Suprapubic skin (tissue), 4 donors: Measurements from ENCODE around the gene NTM. TPM values are rescaled to one million over a fixed set of nuclear protein-coding genes. Genes with fewer than 3 reads are reported as not detected.

Source experiments
- DNase-seq, 2 donors: peaks; one replicate each; pipeline ENCODE4 v3.0.0-alpha.2; 2019; ENCODE audit warnings: low spot score in 2 of 2
- H3K27ac ChIP-seq: fragments of 200-600 bp; sonication (generic); one replicate; pipeline ENCODE4 v1.5.1; 2019
- H3K27me3 ChIP-seq: fragments of 200-600 bp; sonication (generic); one replicate; pipeline ENCODE4 v1.5.1; 2019
- H3K36me3 ChIP-seq: fragments of 200-600 bp; sonication (generic); one replicate; pipeline ENCODE4 v1.5.1; 2019
- H3K4me1 ChIP-seq: fragments of 200-600 bp; sonication (generic); one replicate; pipeline ENCODE4 v1.5.1; 2019
- H3K4me3 ChIP-seq: fragments of 200-600 bp; sonication (generic); one replicate; pipeline ENCODE4 v1.5.1; 2019; ENCODE audit warnings: mild to moderate bottlenecking
- H3K9me3 ChIP-seq: fragments of 200-600 bp; sonication (generic); one replicate; pipeline ENCODE4 v1.5.1; 2019
- CTCF ChIP-seq, 2 donors: fragments of 200-600 bp in 1 of 2; fragments of 450-650 bp in 1 of 2; sonication (generic) in 1 of 2; IDR thresholded peaks; one replicate each; pipeline ENCODE4 v1.5.1; 2016 to 2019; ENCODE audit warnings: antibody characterized with exemption in 2 of 2, mild to moderate bottlenecking in 1 of 2, moderate library complexity in 1 of 2
- EP300 ChIP-seq: sonication (generic); formaldehyde crosslinking; IDR thresholded peaks from one replicate; pipeline ENCODE4 v1.6.1; 2017; ENCODE audit warnings: antibody characterized with exemption
- POLR2A ChIP-seq, 2 donors: fragments of 450-650 bp; IDR thresholded peaks; one replicate each; pipeline ENCODE4 v1.6.1; 2017; ENCODE audit warnings: antibody characterized with exemption in 2 of 2, mild to moderate bottlenecking in 2 of 2, moderate library complexity in 2 of 2
- POLR2AphosphoS5 ChIP-seq, 3 donors: sonication (generic); formaldehyde crosslinking; IDR thresholded peaks; one replicate each; pipeline ENCODE4 v1.6.1; 2017; ENCODE audit warnings: antibody characterized with exemption in 3 of 3
- WGBS: methylation state at CpG from one replicate; pipeline ENCODE4 v1.1.5; 2018; 5-methylcytosine and 5-hydroxymethylcytosine counted together
- total RNA-seq, 4 donors: library from RNA; depleted of rRNA; stranded (reverse); fragments of >200 nt; gene quantifications; one replicate each; pipeline ENCODE4 v1.1.0, GENCODE V29; 2016

NTM gene
- total RNA-seq, 4 donors from 2014 or later, result 0.19 to 19.1 (median 2.1) TPM

GRCh38 chr11:132006884-132007580 is 636.6 kb downstream of the NTM start:
- DNase-seq, result no peak
- no peak overlapping the region for H3K4me3 ChIP-seq
- H3K27me3 ChIP-seq, result no peaks in the 10 kb centered on the region
- H3K4me1 ChIP-seq, result no peaks in the 10 kb centered on the region
- no peaks in the 10 kb centered on the region for H3K9me3 ChIP-seq
- 73% methylated on average over 7 of the region's 7 CpGs for WGBS
- H3K27ac ChIP-seq, result no peak overlapping the region
- TF ChIP-seq CTCF (IDR thresholded peaks at IDR 0.05) (no peak), POLR2AphosphoS5 (IDR thresholded peaks at IDR 0.05) (no peak), EP300 (no peak), POLR2A (IDR thresholded peaks at IDR 0.05) (no peak)
- H3K36me3 ChIP-seq, result no peaks in the 10 kb centered on the region

GRCh38 chr11:132008226-132008625 is 637.8 kb downstream of the NTM start:
- no peak for DNase-seq
- Histone ChIP-seq H3K27ac (no peak overlapping the region), H3K4me1 (no peaks in the 10 kb centered on the region), H3K9me3 (no peaks in the 10 kb centered on the region), H3K4me3 (no peak overlapping the region), H3K27me3 (no peaks in the 10 kb centered on the region), H3K36me3 (no peaks in the 10 kb centered on the region)
- TF ChIP-seq POLR2A (IDR thresholded peaks at IDR 0.05), result no peak
- TF ChIP-seq CTCF (IDR thresholded peaks at IDR 0.05), result no peak
- TF ChIP-seq EP300, result no peak
- TF ChIP-seq POLR2AphosphoS5 (IDR thresholded peaks at IDR 0.05), result no peak
- 62% methylated on average over 1 of the region's 1 CpG for WGBS

- H3K27me3 ChIP-seq, result no peaks in the 10 kb centered on the region
- H3K4me1 ChIP-seq, result no peaks in the 10 kb centered on the region
- H3K27ac ChIP-seq, result no peak overlapping the region
- TF ChIP-seq POLR2AphosphoS5 (IDR thresholded peaks at IDR 0.05) (no peak), POLR2A (IDR thresholded peaks at IDR 0.05) (no peak), EP300 (no peak), CTCF (IDR thresholded peaks at IDR 0.05) (no peak)
- no peak overlapping the region for H3K4me3 ChIP-seq
- WGBS, result 44% methylated on average over 4 of the region's 4 CpGs
- no peaks in the 10 kb centered on the region for H3K36me3 ChIP-seq
- H3K9me3 ChIP-seq, result no peaks in the 10 kb centered on the region
- DNase-seq, result no peak
Observed at GRCh38 chr11:132008872-132009271, 638.5 kb downstream of the NTM start.

GRCh38 chr11:132020001-132020400 is 649.6 kb downstream of the NTM start:
- Histone ChIP-seq H3K4me1 (no peaks in the 10 kb centered on the region), H3K36me3 (no peaks in the 10 kb centered on the region), H3K27ac (no peak overlapping the region), H3K27me3 (no peaks in the 10 kb centered on the region), H3K9me3 (no peaks in the 10 kb centered on the region), H3K4me3 (no peak overlapping the region)
- no peak for TF ChIP-seq POLR2AphosphoS5 (IDR thresholded peaks at IDR 0.05)
- no peak for TF ChIP-seq POLR2A (IDR thresholded peaks at IDR 0.05)
- TF ChIP-seq EP300, result no peak
- no peak for DNase-seq
- WGBS, result 90% methylated on average over 1 of the region's 1 CpG

- no peak overlapping the region for H3K27ac ChIP-seq
- no peak overlapping the region for H3K4me3 ChIP-seq
- no peaks in the 10 kb centered on the region for H3K9me3 ChIP-seq
- 73% methylated on average over 5 of the region's 5 CpGs for WGBS
- no peaks in the 10 kb centered on the region for H3K27me3 ChIP-seq
- H3K4me1 ChIP-seq, result no peaks in the 10 kb centered on the region
- TF ChIP-seq POLR2AphosphoS5 (IDR thresholded peaks at IDR 0.05), result no peak
- no peak for TF ChIP-seq CTCF (IDR thresholded peaks at IDR 0.05)
- TF ChIP-seq EP300, result no peak
- no peak for TF ChIP-seq POLR2A (IDR thresholded peaks at IDR 0.05)
- no peak for DNase-seq
- no peaks in the 10 kb centered on the region for H3K36me3 ChIP-seq
Observed at GRCh38 chr11:132022285-132022684, 651.9 kb downstream of the NTM start.
